HCT116 (cell line): ENCODE results near the gene ELAC1. TPM values are rescaled to one million over a fixed set of nuclear protein-coding genes. Genes with fewer than 3 reads are reported as not detected.

Experiments used
- ATAC-seq: fragments of 200-7000 bp; cut with Tn5 transposase; 2 replicates; pipeline ENCODE4 v1.9.1; 2020; ENCODE audit warnings: mild to moderate bottlenecking, moderate library complexity
- BruUV-seq: library from RNA; stranded (reverse); fragments of 400-500 nt; replicated peaks from 2 replicates; lab custom pipeline; 2021; lab: Mats Ljungman, UMichigan
- CTCF ChIA-PET: fragments of 300-600 bp; sonication (Branson Sonifier 250); formaldehyde crosslinking; loops from one replicate; lab custom pipeline; 2021; ENCODE audit warnings: antibody characterized with exemption; lab: Charles Lee
- POLR2A ChIA-PET: fragments of 300-600, 350-600 bp; sonication (Branson Sonifier 250); formaldehyde crosslinking; loops from one replicate; lab custom pipeline; 2021; ENCODE audit warnings: antibody characterized with exemption; lab: Charles Lee
- RAD21 ChIA-PET, 2 experiments: fragments of 300-600 bp; sonication (Branson Sonifier 250); formaldehyde crosslinking; loops; one replicate each; lab custom pipeline; 2023; ENCODE audit warnings: low total read pairs in 2 of 2; ENCODE audit not compliant: uncharacterized antibody in 2 of 2, unreplicated experiment in 2 of 2, low non-redundant PET in 1 of 2; lab: Charles Lee
- DNase-seq: peaks from one replicate; pipeline ENCODE4 v3.0.0-alpha.2; 2010; ENCODE audit warnings: low read depth, low spot score
- H2AFZ ChIP-seq: fragments of 200-600 bp; shearing (Covaris generic), sonication (generic); 2 replicates; pipeline ENCODE4 v1.6.1; 2017; ENCODE audit warnings: low read depth, mixed run types, mixed read lengths, antibody characterized with exemption, low read length; ENCODE audit not compliant: poor library complexity, severe bottlenecking
- H3K27ac ChIP-seq: 2 replicates; pipeline ENCODE4 v1.5.1; 2012; ENCODE audit warnings: low read depth, low read length
- H3K27me3 ChIP-seq: fragments of 200-600 bp; sonication (generic); 2 replicates; pipeline ENCODE4 v1.6.1; 2016; ENCODE audit warnings: mixed run types, low read length, mixed read lengths; ENCODE audit not compliant: insufficient read depth
- H3K36me3 ChIP-seq, 2 experiments: fragments of 200-500 bp in 1 of 2; fragments of 200-600 bp in 1 of 2; sonication (Bioruptor generic) in 1 of 2; sonication (generic) in 1 of 2; 2 replicates each; pipeline versions ENCODE4 v1.5.1 to v1.6.1; 2014 to 2016; ENCODE audit warnings: low read length in 2 of 2, inconsistent platforms in 1 of 2, mixed read lengths in 1 of 2, mixed run types in 1 of 2; ENCODE audit not compliant: insufficient read depth in 2 of 2, control insufficient read depth in 1 of 2
- H3K4me1 ChIP-seq, 2 experiments: fragments of 200-600 bp in 1 of 2; sonication (generic) in 1 of 2; 2 replicates each; pipeline versions ENCODE4 v1.5.1 to v1.6.1; 2012 to 2017; ENCODE audit warnings: low read length in 2 of 2, inconsistent platforms in 1 of 2, mild to moderate bottlenecking in 1 of 2, mixed read lengths in 1 of 2, mixed run types in 1 of 2, moderate library complexity in 1 of 2; ENCODE audit not compliant: insufficient read depth in 2 of 2, control insufficient read depth in 1 of 2
- H3K4me2 ChIP-seq: fragments of 200-600 bp; sonication (generic); 2 replicates; pipeline ENCODE4 v1.6.1; 2017; ENCODE audit warnings: mixed run types, low read length, mixed read lengths
- H3K4me3 ChIP-seq, 2 experiments: fragments of 200-600 bp in 1 of 2; sonication (generic) in 1 of 2; replicated peaks in 1 of 2; 2 replicates each; pipeline ENCODE4 v1.5.1; 2011 to 2016; ENCODE audit warnings: low read length in 2 of 2, control low read depth in 1 of 2, low read depth in 1 of 2, mild to moderate bottlenecking in 1 of 2, mixed read lengths in 1 of 2, mixed run types in 1 of 2
- H3K79me2 ChIP-seq: fragments of 200-600 bp; sonication (generic); 2 replicates; pipeline ENCODE4 v1.6.1; 2017; ENCODE audit warnings: mild to moderate bottlenecking, mixed run types, low read length, moderate library complexity, mixed read lengths; ENCODE audit not compliant: insufficient read depth
- H3K9ac ChIP-seq: fragments of 200-600 bp; sonication (generic); 2 replicates; pipeline ENCODE4 v1.6.1; 2016; ENCODE audit warnings: low read length, mixed read lengths
- H3K9me2 ChIP-seq: fragments of 200-600 bp; sonication (generic), shearing (Covaris generic); 2 replicates; pipeline ENCODE4 v1.6.1; 2017; ENCODE audit warnings: mixed run types, mild to moderate bottlenecking, moderate library complexity; ENCODE audit not compliant: insufficient read depth
- H3K9me3 ChIP-seq, 2 experiments: fragments of 200-500 bp in 1 of 2; fragments of 200-600 bp in 1 of 2; sonication (Bioruptor generic) in 1 of 2; sonication (generic) in 1 of 2; 2 replicates each; pipeline ENCODE4 v1.6.1; 2014 to 2017; ENCODE audit warnings: low read length in 2 of 2, mixed read lengths in 2 of 2, inconsistent platforms in 1 of 2, low read depth in 1 of 2, mild to moderate bottlenecking in 1 of 2, mixed run types in 1 of 2, moderate library complexity in 1 of 2; ENCODE audit not compliant: control insufficient read depth in 1 of 2, insufficient read depth in 1 of 2
- H4K20me1 ChIP-seq: fragments of 200-600 bp; sonication (generic), shearing (Covaris generic); 2 replicates; pipeline ENCODE4 v1.6.1; 2017; ENCODE audit warnings: mixed run types, mild to moderate bottlenecking, moderate library complexity; ENCODE audit not compliant: insufficient read depth
- EGR1 ChIP-seq: IDR thresholded peaks from 2 replicates; pipeline ENCODE4 v1.6.1; 2012; ENCODE audit warnings: low read depth
- EZH2phosphoT487 ChIP-seq: fragments of 200-600 bp; IDR thresholded peaks from 2 replicates; pipeline ENCODE4 v1.6.1; 2018; ENCODE audit warnings: antibody characterized with exemption, borderline replicate concordance
- JUND ChIP-seq: IDR thresholded peaks from 2 replicates; pipeline ENCODE4 v1.6.1; 2012
- POLR2AphosphoS5 ChIP-seq: IDR thresholded peaks from 2 replicates; pipeline ENCODE4 v1.6.1; 2011; ENCODE audit warnings: mild to moderate bottlenecking, low read depth, low read length, moderate library complexity
- RAD21 ChIP-seq: IDR thresholded peaks from 2 replicates; pipeline ENCODE4 v1.6.1; 2012; ENCODE audit warnings: low read depth, mild to moderate bottlenecking
- SIN3A ChIP-seq: IDR thresholded peaks from 2 replicates; pipeline ENCODE4 v1.6.1; 2012; ENCODE audit warnings: low read depth
- SP1 ChIP-seq: IDR thresholded peaks from 2 replicates; pipeline ENCODE4 v1.6.1; 2012; ENCODE audit warnings: low read depth
- SRF ChIP-seq: IDR thresholded peaks from 2 replicates; pipeline ENCODE4 v1.6.1; 2012; ENCODE audit warnings: low read depth
- TCF7L2 ChIP-seq: IDR thresholded peaks from 2 replicates; pipeline ENCODE4 v1.7.0; 2011; ENCODE audit warnings: borderline replicate concordance, inconsistent platforms; ENCODE audit not compliant: insufficient read depth, insufficient read length; ENCODE audit errors: extremely low read depth
- YY1 ChIP-seq: IDR thresholded peaks from 2 replicates; pipeline ENCODE4 v1.6.1; 2011; ENCODE audit warnings: low read length, low read depth, moderate library complexity, mild to moderate bottlenecking; ENCODE audit not compliant: insufficient replicate concordance; ENCODE audit errors: extremely low read depth
- ZFX ChIP-seq: fragments of 450-650 bp; IDR thresholded peaks from 2 replicates; pipeline ENCODE4 v1.6.1; 2017
- ZNF274 ChIP-seq: fragments of 200-500 bp; sonication (Bioruptor generic); IDR thresholded peaks from 2 replicates; pipeline ENCODE4 v1.6.1; 2014; ENCODE audit warnings: mild to moderate bottlenecking, low read depth, low read length, inconsistent platforms
- intact Hi-C: fragments of 100-400 bp; cut with micrococcal nuclease; formaldehyde crosslinking; loops from 2 replicates; pipeline ENCODE4 v1.10.0; 2022
- total RNA-seq: library from RNA; stranded (reverse); gene quantifications from one replicate; pipeline ENCODE4 v1.2.1, GENCODE V29; 2021; ENCODE audit not compliant: unreplicated experiment
- TF ChIP-seq, protein P1 (sequence below): IDR thresholded peaks from 2 replicates; pipeline ENCODE4 v1.6.1; 2012; ENCODE audit warnings: low read depth
- TF ChIP-seq, protein P2 (sequence below): IDR thresholded peaks from 2 replicates; pipeline ENCODE4 v1.6.1; 2011; ENCODE audit warnings: mild to moderate bottlenecking, low read length, moderate library complexity; ENCODE audit not compliant: insufficient replicate concordance; ENCODE audit errors: extremely low read depth
- TF ChIP-seq, protein P3 (sequence below): IDR thresholded peaks from 2 replicates; pipeline ENCODE4 v1.6.1; 2012

Gene ELAC1
- total RNA-seq, 1 experiment from 2014 or later: 8.6 TPM

DNA sequence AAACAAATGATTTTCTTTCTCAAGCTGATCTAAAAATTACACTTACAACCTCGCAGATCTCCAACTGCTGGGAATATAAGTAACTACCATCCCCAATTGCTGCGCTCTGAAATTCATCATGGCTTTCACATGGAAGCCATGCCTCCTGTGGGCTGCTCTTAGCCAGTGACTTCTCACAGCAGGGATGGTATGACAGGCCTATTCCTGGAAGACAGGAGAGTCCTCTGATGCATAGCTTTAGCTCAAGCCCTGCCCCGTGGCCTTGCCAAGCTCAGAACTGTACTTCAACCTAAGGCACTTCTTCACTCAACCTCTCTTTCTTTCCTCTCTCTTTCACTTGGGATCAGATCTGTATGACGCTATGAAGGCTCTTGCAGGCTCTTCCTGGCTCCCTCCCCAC, 12.6 kb upstream of the ELAC1 start:
- ATAC-seq (no peak), DNase-seq (no peak)
- RAD21 ChIA-PET: no interaction called here
- Histone ChIP-seq H4K20me1 (no peaks in the 10 kb centered on the region), H3K36me3 (no peaks in the 10 kb centered on the region), H3K9ac (no peak overlapping the region), H3K79me2 (no peaks in the 10 kb centered on the region), H3K9me3 (no peaks in the 10 kb centered on the region), H3K4me2 (no peak overlapping the region), H3K9me2 (no peaks in the 10 kb centered on the region), H3K4me3 (no peak overlapping the region), H3K27me3 (no peaks in the 10 kb centered on the region), H3K4me1 (no peaks in the 10 kb centered on the region), H2AFZ (no peak overlapping the region), H3K27ac (no peak overlapping the region)
- TF ChIP-seq, protein P1, sequence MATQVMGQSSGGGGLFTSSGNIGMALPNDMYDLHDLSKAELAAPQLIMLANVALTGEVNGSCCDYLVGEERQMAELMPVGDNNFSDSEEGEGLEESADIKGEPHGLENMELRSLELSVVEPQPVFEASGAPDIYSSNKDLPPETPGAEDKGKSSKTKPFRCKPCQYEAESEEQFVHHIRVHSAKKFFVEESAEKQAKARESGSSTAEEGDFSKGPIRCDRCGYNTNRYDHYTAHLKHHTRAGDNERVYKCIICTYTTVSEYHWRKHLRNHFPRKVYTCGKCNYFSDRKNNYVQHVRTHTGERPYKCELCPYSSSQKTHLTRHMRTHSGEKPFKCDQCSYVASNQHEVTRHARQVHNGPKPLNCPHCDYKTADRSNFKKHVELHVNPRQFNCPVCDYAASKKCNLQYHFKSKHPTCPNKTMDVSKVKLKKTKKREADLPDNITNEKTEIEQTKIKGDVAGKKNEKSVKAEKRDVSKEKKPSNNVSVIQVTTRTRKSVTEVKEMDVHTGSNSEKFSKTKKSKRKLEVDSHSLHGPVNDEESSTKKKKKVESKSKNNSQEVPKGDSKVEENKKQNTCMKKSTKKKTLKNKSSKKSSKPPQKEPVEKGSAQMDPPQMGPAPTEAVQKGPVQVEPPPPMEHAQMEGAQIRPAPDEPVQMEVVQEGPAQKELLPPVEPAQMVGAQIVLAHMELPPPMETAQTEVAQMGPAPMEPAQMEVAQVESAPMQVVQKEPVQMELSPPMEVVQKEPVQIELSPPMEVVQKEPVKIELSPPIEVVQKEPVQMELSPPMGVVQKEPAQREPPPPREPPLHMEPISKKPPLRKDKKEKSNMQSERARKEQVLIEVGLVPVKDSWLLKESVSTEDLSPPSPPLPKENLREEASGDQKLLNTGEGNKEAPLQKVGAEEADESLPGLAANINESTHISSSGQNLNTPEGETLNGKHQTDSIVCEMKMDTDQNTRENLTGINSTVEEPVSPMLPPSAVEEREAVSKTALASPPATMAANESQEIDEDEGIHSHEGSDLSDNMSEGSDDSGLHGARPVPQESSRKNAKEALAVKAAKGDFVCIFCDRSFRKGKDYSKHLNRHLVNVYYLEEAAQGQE: no peak
- no peak for TF ChIP-seq EGR1
- TF ChIP-seq, protein P2, sequence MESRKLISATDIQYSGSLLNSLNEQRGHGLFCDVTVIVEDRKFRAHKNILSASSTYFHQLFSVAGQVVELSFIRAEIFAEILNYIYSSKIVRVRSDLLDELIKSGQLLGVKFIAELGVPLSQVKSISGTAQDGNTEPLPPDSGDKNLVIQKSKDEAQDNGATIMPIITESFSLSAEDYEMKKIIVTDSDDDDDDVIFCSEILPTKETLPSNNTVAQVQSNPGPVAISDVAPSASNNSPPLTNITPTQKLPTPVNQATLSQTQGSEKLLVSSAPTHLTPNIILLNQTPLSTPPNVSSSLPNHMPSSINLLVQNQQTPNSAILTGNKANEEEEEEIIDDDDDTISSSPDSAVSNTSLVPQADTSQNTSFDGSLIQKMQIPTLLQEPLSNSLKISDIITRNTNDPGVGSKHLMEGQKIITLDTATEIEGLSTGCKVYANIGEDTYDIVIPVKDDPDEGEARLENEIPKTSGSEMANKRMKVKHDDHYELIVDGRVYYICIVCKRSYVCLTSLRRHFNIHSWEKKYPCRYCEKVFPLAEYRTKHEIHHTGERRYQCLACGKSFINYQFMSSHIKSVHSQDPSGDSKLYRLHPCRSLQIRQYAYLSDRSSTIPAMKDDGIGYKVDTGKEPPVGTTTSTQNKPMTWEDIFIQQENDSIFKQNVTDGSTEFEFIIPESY: no peak
- no peak for TF ChIP-seq SRF
- TF ChIP-seq SP1: no peak
- no peak for TF ChIP-seq SIN3A
- no peak for TF ChIP-seq EZH2phosphoT487
- TF ChIP-seq JUND: no peak
- TF ChIP-seq ZFX: no peak
- TF ChIP-seq TCF7L2: no peak
- TF ChIP-seq ZNF274: no peak
- no peak for TF ChIP-seq YY1
- TF ChIP-seq POLR2AphosphoS5: no peak
- TF ChIP-seq, protein P3, sequence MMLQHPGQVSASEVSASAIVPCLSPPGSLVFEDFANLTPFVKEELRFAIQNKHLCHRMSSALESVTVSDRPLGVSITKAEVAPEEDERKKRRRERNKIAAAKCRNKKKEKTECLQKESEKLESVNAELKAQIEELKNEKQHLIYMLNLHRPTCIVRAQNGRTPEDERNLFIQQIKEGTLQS: no peak
- TF ChIP-seq RAD21: no peak
- CTCF ChIA-PET: no interaction called here
- POLR2A ChIA-PET: interaction anchor here (1.3 kb wide), 1 partner anchor 12 kb away, joined by 5 read pairs; the partner anchor contains the start of gene ELAC1
- BruUV-seq: no TSS peak
- intact Hi-C loops: no loop called here
